ENCODE measurements around the gene SRPRB. TPM values are rescaled to one million over a fixed set of nuclear protein-coding genes. Genes with fewer than 3 reads are reported as not detected.

Gene SRPRB
- total RNA-seq = 63.5 and 112 TPM in 2 replicates

GRCh38 chr3:133805702-133806475 lies at the start of gene SRPRB:
TSS of gene SRPRB (plus strand) at chr3:133805815. CDS start at chr3:133805849, 34 bp downstream.
- peak; percentile 93 for DNase-seq (ENCODE audit: low read depth)
- H3K4me3 ChIP-seq (ENCODE audit: low read depth, low read length) = peak within 1 kb of the TSS; percentile 94
- TF ChIP-seq CTCF (IDR thresholded peaks at IDR 0.05; ENCODE audit: insufficient read depth, low read depth, low read length) = no peak

GRCh38 chr3:133756716-133757694 lies 48.6 kb upstream of the SRPRB start:
- DNase-seq (ENCODE audit: low read depth) = no peak
- H3K4me3 ChIP-seq (ENCODE audit: low read depth, low read length) = no peak overlapping the region
- TF ChIP-seq CTCF (IDR thresholded peaks at IDR 0.05; ENCODE audit: insufficient read depth, low read depth, low read length) = no peak

GRCh38 chr3:133757701-133758567 lies 47.7 kb upstream of the SRPRB start:
- no peak for TF ChIP-seq CTCF (IDR thresholded peaks at IDR 0.05; ENCODE audit: insufficient read depth, low read depth, low read length)
- H3K4me3 ChIP-seq (ENCODE audit: low read depth, low read length) = no peak overlapping the region
- DNase-seq (ENCODE audit: low read depth) = no peak

GRCh38 chr3:133758568-133758928 lies 47.1 kb upstream of the SRPRB start:
- no peak for DNase-seq (ENCODE audit: low read depth)
- TF ChIP-seq CTCF (IDR thresholded peaks at IDR 0.05; ENCODE audit: insufficient read depth, low read depth, low read length) = no peak
- no peak overlapping the region for H3K4me3 ChIP-seq (ENCODE audit: low read depth, low read length)

- TF ChIP-seq CTCF (IDR thresholded peaks at IDR 0.05; ENCODE audit: insufficient read depth, low read depth, low read length) = no peak
- DNase-seq (ENCODE audit: low read depth) = no peak
- H3K4me3 ChIP-seq (ENCODE audit: low read depth, low read length) = no peak overlapping the region
These were observed 46.5 kb upstream of the SRPRB start for GRCh38 chr3:133758964-133759739.
